ENCODE data around the gene PRR23E. TPM values are rescaled to one million over a fixed set of nuclear protein-coding genes. Genes with fewer than 3 reads are reported as not detected.
A peak's percentile ranks its signal among the peaks of the same experiment; 100 is the strongest.

Gene PRR23E
- total and polyA plus RNA-seq, 2 experiments from 2014 or later = not detected

- H3K4me1 ChIP-seq (ENCODE audit: low read depth) = peaks cover 3% of the 10 kb centered on the region
- TF ChIP-seq, protein P1, sequence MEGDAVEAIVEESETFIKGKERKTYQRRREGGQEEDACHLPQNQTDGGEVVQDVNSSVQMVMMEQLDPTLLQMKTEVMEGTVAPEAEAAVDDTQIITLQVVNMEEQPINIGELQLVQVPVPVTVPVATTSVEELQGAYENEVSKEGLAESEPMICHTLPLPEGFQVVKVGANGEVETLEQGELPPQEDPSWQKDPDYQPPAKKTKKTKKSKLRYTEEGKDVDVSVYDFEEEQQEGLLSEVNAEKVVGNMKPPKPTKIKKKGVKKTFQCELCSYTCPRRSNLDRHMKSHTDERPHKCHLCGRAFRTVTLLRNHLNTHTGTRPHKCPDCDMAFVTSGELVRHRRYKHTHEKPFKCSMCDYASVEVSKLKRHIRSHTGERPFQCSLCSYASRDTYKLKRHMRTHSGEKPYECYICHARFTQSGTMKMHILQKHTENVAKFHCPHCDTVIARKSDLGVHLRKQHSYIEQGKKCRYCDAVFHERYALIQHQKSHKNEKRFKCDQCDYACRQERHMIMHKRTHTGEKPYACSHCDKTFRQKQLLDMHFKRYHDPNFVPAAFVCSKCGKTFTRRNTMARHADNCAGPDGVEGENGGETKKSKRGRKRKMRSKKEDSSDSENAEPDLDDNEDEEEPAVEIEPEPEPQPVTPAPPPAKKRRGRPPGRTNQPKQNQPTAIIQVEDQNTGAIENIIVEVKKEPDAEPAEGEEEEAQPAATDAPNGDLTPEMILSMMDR (IDR thresholded peaks at IDR 0.05; ENCODE audit: low read depth, low read length) = no peak
- H3K27ac ChIP-seq = no peak overlapping the region
- peak in 1 of 2 donors; percentile 31 for DNase-seq (ENCODE audit: low read depth in 1 of 2, low spot score in 1 of 2)
- no peaks in the 10 kb centered on the region for H3K36me3 ChIP-seq
- no peaks in the 10 kb centered on the region for H3K27me3 ChIP-seq
- no peak overlapping the region for H3K4me3 ChIP-seq
- H3K9me3 ChIP-seq (ENCODE audit: low read depth) = no peaks in the 10 kb centered on the region
These were observed 7.7 kb upstream of the PRR23E start for GRCh38 chr3:127185268-127185667.

GRCh38 chr3:127185962-127186674 lies 6.8 kb upstream of the PRR23E start:
- Histone ChIP-seq H3K36me3 (no peaks in the 10 kb centered on the region), H3K9me3 (ENCODE audit: low read depth) (no peaks in the 10 kb centered on the region), H3K27me3 (no peaks in the 10 kb centered on the region), H3K4me3 (no peak overlapping the region), H3K4me1 (ENCODE audit: low read depth) (peaks cover 3% of the 10 kb centered on the region), H3K27ac (no peak overlapping the region)
- DNase-seq (ENCODE audit: low read depth in 1 of 2, low spot score in 1 of 2) = no peak
- TF ChIP-seq, protein P1 (IDR thresholded peaks at IDR 0.05; ENCODE audit: low read depth, low read length) = no peak

- no peaks in the 10 kb centered on the region for H3K9me3 ChIP-seq (ENCODE audit: low read depth)
These were observed 5.6 kb upstream of the PRR23E start for GRCh38 chr3:127187316-127187715.

DNA sequence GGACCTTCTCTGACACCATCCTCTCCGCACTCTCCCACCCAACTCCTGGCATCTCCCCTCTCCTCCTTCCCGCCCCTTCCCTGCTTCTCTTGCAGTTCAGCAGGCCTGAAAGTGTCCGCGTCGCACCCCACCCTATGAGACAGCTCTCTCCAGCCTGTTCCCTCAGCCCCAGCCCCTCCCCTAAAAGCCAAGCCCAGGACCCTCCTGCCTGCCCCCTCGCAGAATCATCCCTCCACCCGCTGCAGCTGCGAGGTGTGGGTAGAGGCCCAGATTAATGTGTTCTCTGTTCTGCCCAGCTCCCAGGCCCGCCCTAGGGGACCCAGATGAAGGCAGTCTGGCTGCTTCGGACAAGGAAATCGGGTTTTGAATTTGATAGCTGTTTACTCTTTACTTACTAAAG lies 410 bp downstream of the PRR23E start:
- no peak overlapping the region for H3K27ac ChIP-seq
- no peaks in the 10 kb centered on the region for H3K36me3 ChIP-seq
- TF ChIP-seq, protein P1 (IDR thresholded peaks at IDR 0.05; ENCODE audit: low read depth, low read length) = no peak
- DNase-seq (ENCODE audit: low read depth in 1 of 2, low spot score in 1 of 2) = no peak
- H3K4me1 ChIP-seq (ENCODE audit: low read depth) = no peaks in the 10 kb centered on the region
- H3K9me3 ChIP-seq (ENCODE audit: low read depth) = no peaks in the 10 kb centered on the region
- H3K4me3 ChIP-seq = no peak overlapping the region
- H3K27me3 ChIP-seq = no peaks in the 10 kb centered on the region

More at GRCh38 chr3:127187316-127187715, 5.6 kb upstream of the PRR23E start:
- TF ChIP-seq, protein P1 (IDR thresholded peaks at IDR 0.05; ENCODE audit: low read depth, low read length) = no peak
- DNase-seq (ENCODE audit: low read depth in 1 of 2, low spot score in 1 of 2) = no peak
- no peak overlapping the region for H3K4me3 ChIP-seq
- H3K4me1 ChIP-seq (ENCODE audit: low read depth) = peaks cover 3% of the 10 kb centered on the region
- H3K27ac ChIP-seq = no peak overlapping the region
- no peaks in the 10 kb centered on the region for H3K27me3 ChIP-seq
- H3K36me3 ChIP-seq = no peaks in the 10 kb centered on the region

DNA sequence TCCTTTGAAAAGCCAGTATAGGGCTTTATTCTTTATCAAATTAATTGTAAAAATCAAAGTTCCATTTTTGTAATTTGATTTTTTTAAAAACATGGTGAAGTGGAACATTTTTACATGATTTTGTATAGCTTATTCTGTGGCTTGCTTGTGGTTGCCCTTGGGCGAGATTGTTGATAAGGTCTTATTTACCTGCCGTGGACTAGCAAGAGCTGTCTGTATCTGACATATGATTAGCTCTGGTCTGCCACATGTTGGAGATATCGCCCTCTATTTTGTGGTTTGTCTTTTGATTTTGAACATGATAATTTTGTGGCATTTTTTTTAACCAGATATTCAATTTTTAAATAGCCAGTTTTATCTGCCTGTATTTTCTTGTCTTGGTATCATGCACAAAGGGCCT lies 844 bp downstream of the PRR23E start:
- TF ChIP-seq, protein P1 (IDR thresholded peaks at IDR 0.05; ENCODE audit: low read depth, low read length) = no peak
- H3K4me3 ChIP-seq = no peak overlapping the region
- no peaks in the 10 kb centered on the region for H3K4me1 ChIP-seq (ENCODE audit: low read depth)
- H3K36me3 ChIP-seq = no peaks in the 10 kb centered on the region
- DNase-seq (ENCODE audit: low read depth in 1 of 2, low spot score in 1 of 2) = no peak
- no peaks in the 10 kb centered on the region for H3K27me3 ChIP-seq
- no peak overlapping the region for H3K27ac ChIP-seq
- no peaks in the 10 kb centered on the region for H3K9me3 ChIP-seq (ENCODE audit: low read depth)
